ENCODE data around the gene RFX5. TPM values are rescaled to one million over a fixed set of nuclear protein-coding genes. Genes with fewer than 3 reads are reported as not detected.

The RFX5 gene
- polyA plus RNA-seq, 1 donor (not counting 4 experiments of a cell fraction or from before 2014, with no cell fraction given), result 55.4 TPM

- TF ChIP-seq CTCF (optimal IDR thresholded peaks at IDR 0.05 in 1 of 3, IDR thresholded peaks at IDR 0.05 in 1 of 3, conservative IDR thresholded peaks at IDR 0.05 in 1 of 3; ENCODE audit: extremely low read depth in 1 of 3, insufficient read depth in 2 of 3, low read length in 3 of 3) (no peak), EZH2 (IDR thresholded peaks at IDR 0.05; ENCODE audit: low read length) (no peak)
- H2AFZ ChIP-seq (ENCODE audit: control insufficient read depth, low read length), result peak within 1 kb of the TSS; percentile 96
- peaks cover 11 to 14% of the 10 kb centered on the region in 2 experiments for H3K36me3 ChIP-seq (ENCODE audit: control insufficient read depth in 2 of 2, extremely low read depth in 1 of 2, insufficient read depth in 2 of 2, low read length in 2 of 2)
- dilution Hi-C loops (cut with MboI; ENCODE audit: extremely low pct_ligation_motif_present, low sequenced_read_pairs), result no loop called here
- peak; percentile 79 for DNase-seq (ENCODE audit: low read depth, low spot score)
- no peaks in the 10 kb centered on the region for H3K9me1 ChIP-seq (ENCODE audit: control insufficient read depth, extremely low read depth, insufficient read depth, low read length)
- H3K27me3 ChIP-seq (ENCODE audit: control insufficient read depth, extremely low read depth, insufficient read depth, low read length), result no peaks in the 10 kb centered on the region
- no peaks in the 10 kb centered on the region for H3K9me3 ChIP-seq (ENCODE audit: control insufficient read depth, low read depth, low read length)
- H3K4me2 ChIP-seq (ENCODE audit: control insufficient read depth, extremely low read depth, insufficient read depth, low read depth, low read length), result peak within 1 kb of the TSS; percentile 98
- peak within 1 kb of the TSS; percentile 53 to 82 (median 78) for H3K4me3 ChIP-seq (ENCODE audit: control insufficient read depth in 2 of 3, extremely low read depth in 1 of 3, insufficient read depth in 2 of 3, low read depth in 1 of 3, low read length in 3 of 3)
- H3K79me2 ChIP-seq (ENCODE audit: control insufficient read depth, insufficient read depth, low read length), result peaks cover 26% of the 10 kb centered on the region
- no peak for FAIRE-seq
- peaks cover 22% of the 10 kb centered on the region for H3K4me1 ChIP-seq (ENCODE audit: control insufficient read depth, extremely low read depth, insufficient read depth, low read length)
- H4K20me1 ChIP-seq (ENCODE audit: control insufficient read depth, extremely low read depth, insufficient read depth, low read length), result no peaks in the 10 kb centered on the region
- peak within 1 kb of the TSS; percentile 92 for H3K27ac ChIP-seq (ENCODE audit: control insufficient read depth, insufficient read depth, low read length)
- peak within 1 kb of the TSS; percentile 87 for H3K9ac ChIP-seq (ENCODE audit: control insufficient read depth, extremely low read depth, insufficient read depth, low read length)
Measured at GRCh38 chr1:151327223-151327902, 19.7 kb downstream of the RFX5 start, which contains the start of gene PI4KB. Gene PI4KB (minus strand): TSS chr1:151327416. CDS start chr1:151316481, 10,935 bp downstream.

GRCh38 chr1:151326619-151327222 lies 20.3 kb downstream of the RFX5 start:
- no peak for FAIRE-seq
- peaks cover 11 to 15% of the 10 kb centered on the region in 2 experiments for H3K36me3 ChIP-seq (ENCODE audit: control insufficient read depth in 2 of 2, extremely low read depth in 1 of 2, insufficient read depth in 2 of 2, low read length in 2 of 2)
- H3K79me2 ChIP-seq (ENCODE audit: control insufficient read depth, insufficient read depth, low read length), result peaks cover 29% of the 10 kb centered on the region

More at GRCh38 chr1:151326619-151327222, 20.3 kb downstream of the RFX5 start:
- H3K9me1 ChIP-seq (ENCODE audit: control insufficient read depth, extremely low read depth, insufficient read depth, low read length), result no peaks in the 10 kb centered on the region
- H3K27me3 ChIP-seq (ENCODE audit: control insufficient read depth, extremely low read depth, insufficient read depth, low read length), result no peaks in the 10 kb centered on the region
- dilution Hi-C loops (cut with MboI; ENCODE audit: extremely low pct_ligation_motif_present, low sequenced_read_pairs), result no loop called here
- H3K4me2 ChIP-seq (ENCODE audit: control insufficient read depth, extremely low read depth, insufficient read depth, low read depth, low read length), result peak overlapping the region; percentile 98
- H3K9me3 ChIP-seq (ENCODE audit: control insufficient read depth, low read depth, low read length), result no peaks in the 10 kb centered on the region
- TF ChIP-seq EZH2 (IDR thresholded peaks at IDR 0.05; ENCODE audit: low read length), result no peak
- TF ChIP-seq CTCF (optimal IDR thresholded peaks at IDR 0.05 in 1 of 3, IDR thresholded peaks at IDR 0.05 in 1 of 3, conservative IDR thresholded peaks at IDR 0.05 in 1 of 3; ENCODE audit: extremely low read depth in 1 of 3, insufficient read depth in 2 of 3, low read length in 3 of 3), result no peak
- H3K9ac ChIP-seq (ENCODE audit: control insufficient read depth, extremely low read depth, insufficient read depth, low read length), result peak overlapping the region; percentile 87
- H3K4me3 ChIP-seq (ENCODE audit: control insufficient read depth in 2 of 3, extremely low read depth in 1 of 3, insufficient read depth in 2 of 3, low read depth in 1 of 3, low read length in 3 of 3), result peak overlapping the region; percentile 53 to 82 (median 78)
- peak overlapping the region; percentile 92 for H3K27ac ChIP-seq (ENCODE audit: control insufficient read depth, insufficient read depth, low read length)
- no peaks in the 10 kb centered on the region for H4K20me1 ChIP-seq (ENCODE audit: control insufficient read depth, extremely low read depth, insufficient read depth, low read length)
- no peak for DNase-seq (ENCODE audit: low read depth, low spot score)
- peaks cover 22% of the 10 kb centered on the region for H3K4me1 ChIP-seq (ENCODE audit: control insufficient read depth, extremely low read depth, insufficient read depth, low read length)
- peak overlapping the region; percentile 88 for H2AFZ ChIP-seq (ENCODE audit: control insufficient read depth, low read length)

All from keratinocyte (primary cell).